Mesenchymal stem cell (in vitro differentiated cells and primary cell): Measurements from ENCODE around the gene SLC27A2.
A peak's percentile ranks its signal among the peaks of the same experiment; 100 is the strongest.

Experiments used
- DNase-seq: peaks from one replicate; pipeline ENCODE4 v3.0.0-alpha.2; 2013
- H2AFZ ChIP-seq: one replicate; pipeline ENCODE4 v1.6.1; 2013; ENCODE audit warnings: low read depth, mild to moderate bottlenecking, control low read depth, inconsistent platforms, low read length, moderate library complexity
- H2AK5ac ChIP-seq: 2 replicates; pipeline ENCODE4 v1.6.1; 2013; ENCODE audit warnings: low read length, moderate library complexity, mild to moderate bottlenecking, inconsistent platforms; ENCODE audit not compliant: severe bottlenecking
- H2BK120ac ChIP-seq: one replicate; pipeline ENCODE4 v1.6.1; 2013; ENCODE audit warnings: low read depth, mild to moderate bottlenecking, inconsistent platforms, low read length, moderate library complexity
- H2BK12ac ChIP-seq, 2 experiments: one replicate each; pipeline ENCODE4 v1.6.1; 2013; ENCODE audit warnings: inconsistent platforms in 2 of 2, low read length in 2 of 2, mild to moderate bottlenecking in 2 of 2, moderate library complexity in 2 of 2, control low read depth in 1 of 2
- H2BK15ac ChIP-seq: one replicate; pipeline ENCODE4 v1.6.1; 2013; ENCODE audit warnings: mild to moderate bottlenecking, low read depth, inconsistent platforms; ENCODE audit not compliant: poor library complexity, severe bottlenecking
- H2BK5ac ChIP-seq: 2 replicates; pipeline ENCODE4 v1.6.1; 2013; ENCODE audit warnings: low read depth, mild to moderate bottlenecking, low read length, control low read depth, inconsistent platforms; ENCODE audit not compliant: poor library complexity, severe bottlenecking
- H3K14ac ChIP-seq, 2 experiments: one replicate each; pipeline ENCODE4 v1.6.1; 2013; ENCODE audit warnings: inconsistent platforms in 2 of 2, low read length in 2 of 2, control low read depth in 1 of 2, mild to moderate bottlenecking in 1 of 2, moderate library complexity in 1 of 2
- H3K18ac ChIP-seq, 2 experiments: one replicate each; pipeline ENCODE4 v1.6.1; 2013; ENCODE audit warnings: inconsistent platforms in 2 of 2, low read length in 2 of 2, control low read depth in 1 of 2, low read depth in 1 of 2, mild to moderate bottlenecking in 1 of 2
- H3K23ac ChIP-seq, 2 experiments: one replicate each; pipeline ENCODE4 v1.6.1; 2013; ENCODE audit warnings: inconsistent platforms in 2 of 2, low read length in 2 of 2, mild to moderate bottlenecking in 2 of 2, moderate library complexity in 2 of 2, control low read depth in 1 of 2
- H3K27ac ChIP-seq: 2 replicates; pipeline ENCODE4 v1.5.1; 2013; ENCODE audit warnings: mild to moderate bottlenecking, moderate library complexity, low read length, control low read depth, inconsistent platforms; ENCODE audit not compliant: poor library complexity, severe bottlenecking
- H3K27me3 ChIP-seq, 2 experiments: 2 replicates each; pipeline versions ENCODE4 v1.6.1 to v1.7.0; 2013; ENCODE audit warnings: low read length in 2 of 2, mild to moderate bottlenecking in 2 of 2, moderate library complexity in 2 of 2, control low read depth in 1 of 2, inconsistent platforms in 1 of 2; ENCODE audit not compliant: control insufficient read depth in 1 of 2, insufficient read depth in 1 of 2
- H3K36me3 ChIP-seq, 2 experiments: 2 replicates each; pipeline versions ENCODE4 v1.6.1 to v1.7.0; 2013; ENCODE audit warnings: low read length in 2 of 2, control low read depth in 1 of 2, inconsistent platforms in 1 of 2, low read depth in 1 of 2, mild to moderate bottlenecking in 1 of 2; ENCODE audit not compliant: insufficient read depth in 2 of 2, control insufficient read depth in 1 of 2
- H3K4ac ChIP-seq, 2 experiments: one replicate each; pipeline ENCODE4 v1.6.1; 2013; ENCODE audit warnings: inconsistent platforms in 2 of 2, low read length in 2 of 2, mild to moderate bottlenecking in 2 of 2, moderate library complexity in 2 of 2, control low read depth in 1 of 2, low read depth in 1 of 2
- H3K4me1 ChIP-seq: 2 replicates; pipeline ENCODE4 v1.6.1; 2013; ENCODE audit warnings: low read depth, low read length, control low read depth; ENCODE audit not compliant: control insufficient read depth, insufficient read depth
- H3K4me2 ChIP-seq: 2 replicates; pipeline ENCODE4 v1.6.1; 2013; ENCODE audit warnings: low read length, mild to moderate bottlenecking, inconsistent platforms; ENCODE audit not compliant: poor library complexity, severe bottlenecking
- H3K4me3 ChIP-seq, 2 experiments: 2 replicates each; pipeline versions ENCODE4 v1.5.1 to v1.7.0; 2013; ENCODE audit warnings: low read length in 2 of 2, mild to moderate bottlenecking in 2 of 2, control low read depth in 1 of 2, low read depth in 1 of 2; ENCODE audit not compliant: insufficient read depth in 1 of 2
- H3K79me1 ChIP-seq: replicated peaks from 2 replicates; pipeline ENCODE4 v1.6.1; 2013; ENCODE audit warnings: mild to moderate bottlenecking, control low read depth, low read length, inconsistent platforms; ENCODE audit not compliant: poor library complexity, severe bottlenecking
- H3K9ac ChIP-seq: 2 replicates; pipeline ENCODE4 v1.7.0; 2013; ENCODE audit warnings: mild to moderate bottlenecking, low read length, moderate library complexity
- H3K9me3 ChIP-seq: 2 replicates; pipeline ENCODE4 v1.7.0; 2013; ENCODE audit warnings: mild to moderate bottlenecking, low read length; ENCODE audit not compliant: control insufficient read depth
- H4K8ac ChIP-seq: one replicate; pipeline ENCODE4 v1.6.1; 2013; ENCODE audit warnings: inconsistent platforms, mild to moderate bottlenecking, low read length, moderate library complexity
- H4K91ac ChIP-seq: one replicate; pipeline ENCODE4 v1.6.1; 2013; ENCODE audit warnings: mild to moderate bottlenecking, low read length, inconsistent platforms
- WGBS: methylation state at CpG from one replicate; pipeline ENCODE4 v1.1.7; 2013; ENCODE audit warnings: mixed read lengths; 5-methylcytosine and 5-hydroxymethylcytosine counted together

Gene SLC27A2

GRCh38 chr15:50232791-50233190 is 50.8 kb downstream of the SLC27A2 start:
- no peak overlapping the region for H2AK5ac ChIP-seq
- no peak overlapping the region for H2BK120ac ChIP-seq
- H3K9ac ChIP-seq, result no peak overlapping the region
- H3K4ac ChIP-seq, result no peak overlapping the region
- H3K36me3 ChIP-seq, result no peaks in the 10 kb centered on the region
- H3K4me3 ChIP-seq, result no peak overlapping the region
- no peak overlapping the region for H4K91ac ChIP-seq
- no peak overlapping the region for H3K23ac ChIP-seq
- no peak overlapping the region for H3K4me2 ChIP-seq
- H3K27ac ChIP-seq, result no peak overlapping the region
- H2BK12ac ChIP-seq, result no peak overlapping the region
- H3K14ac ChIP-seq, result no peak overlapping the region
- no peak overlapping the region for H2AFZ ChIP-seq
- H2BK5ac ChIP-seq, result no peak overlapping the region
- no CpG with 5 or more reads among the region's 2 CpGs for WGBS
- no peak overlapping the region for H3K18ac ChIP-seq
- H3K79me1 ChIP-seq, result no peaks in the 10 kb centered on the region
- H3K27me3 ChIP-seq, result no peaks in the 10 kb centered on the region
- no peak for DNase-seq
- no peak overlapping the region for H2BK15ac ChIP-seq
- H3K9me3 ChIP-seq, result no peaks in the 10 kb centered on the region
- peak overlapping the region; percentile 2 for H4K8ac ChIP-seq
- no peaks in the 10 kb centered on the region for H3K4me1 ChIP-seq

GRCh38 chr15:50233192-50233736 is 51.3 kb downstream of the SLC27A2 start:
- no peaks in the 10 kb centered on the region for H3K79me1 ChIP-seq
- no peak overlapping the region for H2AK5ac ChIP-seq
- H3K18ac ChIP-seq, result no peak overlapping the region
- H4K8ac ChIP-seq, result no peak overlapping the region
- DNase-seq, result no peak
- no peak overlapping the region for H2BK120ac ChIP-seq
- H2AFZ ChIP-seq, result no peak overlapping the region
- no peaks in the 10 kb centered on the region for H3K36me3 ChIP-seq
- no peak overlapping the region for H2BK15ac ChIP-seq
- no peak overlapping the region for H2BK12ac ChIP-seq
- H2BK5ac ChIP-seq, result no peak overlapping the region
- no peak overlapping the region for H3K4ac ChIP-seq
- no peak overlapping the region for H4K91ac ChIP-seq
- no peak overlapping the region for H3K14ac ChIP-seq
- H3K4me2 ChIP-seq, result no peak overlapping the region
- no peak overlapping the region for H3K27ac ChIP-seq
- H3K9ac ChIP-seq, result no peak overlapping the region
- H3K4me3 ChIP-seq, result no peak overlapping the region
- no peaks in the 10 kb centered on the region for H3K9me3 ChIP-seq
- H3K23ac ChIP-seq, result no peak overlapping the region
- no peaks in the 10 kb centered on the region for H3K27me3 ChIP-seq
- H3K4me1 ChIP-seq, result no peaks in the 10 kb centered on the region

DNA sequence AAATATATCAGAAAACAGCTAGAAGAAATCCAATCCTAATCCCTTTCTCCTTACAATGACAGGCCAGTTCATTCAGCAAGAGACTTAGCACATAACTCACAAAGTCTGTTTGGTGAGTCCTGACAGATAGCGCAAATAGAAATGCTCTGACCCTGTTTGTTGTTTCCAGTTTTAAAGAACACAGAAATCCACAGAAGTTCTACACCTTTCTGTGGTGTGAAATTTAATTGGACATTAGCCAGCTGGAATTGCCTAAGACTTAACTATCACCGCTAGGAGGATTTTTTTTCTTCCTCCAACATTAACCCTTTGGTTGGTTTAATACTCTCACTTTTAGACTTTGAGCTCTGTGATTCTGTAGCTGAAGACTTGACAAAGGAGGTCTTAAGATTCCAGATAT is 52.8 kb downstream of the SLC27A2 start:
- H3K4me2 ChIP-seq, result no peak overlapping the region
- no peaks in the 10 kb centered on the region for H3K27me3 ChIP-seq
- H3K36me3 ChIP-seq, result no peaks in the 10 kb centered on the region
- no peak overlapping the region for H3K4ac ChIP-seq
- H3K79me1 ChIP-seq, result no peaks in the 10 kb centered on the region
- no peaks in the 10 kb centered on the region for H3K4me1 ChIP-seq
- H3K14ac ChIP-seq, result no peak overlapping the region
- no peak overlapping the region for H2BK5ac ChIP-seq
- H2BK12ac ChIP-seq, result no peak overlapping the region
- no peak overlapping the region for H3K23ac ChIP-seq
- no peak overlapping the region for H2BK120ac ChIP-seq
- no peak overlapping the region for H3K9ac ChIP-seq
- H2AK5ac ChIP-seq, result no peak overlapping the region
- peak; percentile 24 for DNase-seq
- no peak overlapping the region for H2AFZ ChIP-seq
- no peak overlapping the region for H3K4me3 ChIP-seq
- WGBS, result 100% methylated on average over 1 of the region's 2 CpGs
- no peak overlapping the region for H3K18ac ChIP-seq
- H2BK15ac ChIP-seq, result no peak overlapping the region
- no peak overlapping the region for H4K8ac ChIP-seq
- no peak overlapping the region for H4K91ac ChIP-seq
- no peaks in the 10 kb centered on the region for H3K9me3 ChIP-seq
- H3K27ac ChIP-seq, result no peak overlapping the region

DNA sequence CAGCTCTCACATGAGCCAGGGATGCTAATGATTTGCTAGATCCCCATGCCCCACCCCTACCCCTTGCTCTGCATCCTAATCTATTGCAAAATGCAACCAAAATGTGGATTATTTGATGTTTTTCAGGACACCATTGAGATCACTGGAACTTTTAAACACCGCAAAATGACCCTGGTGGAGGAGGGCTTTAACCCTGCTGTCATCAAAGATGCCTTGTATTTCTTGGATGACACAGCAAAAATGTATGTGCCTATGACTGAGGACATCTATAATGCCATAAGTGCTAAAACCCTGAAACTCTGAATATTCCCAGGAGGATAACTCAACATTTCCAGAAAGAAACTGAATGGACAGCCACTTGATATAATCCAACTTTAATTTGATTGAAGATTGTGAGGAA is 53.8 kb downstream of the SLC27A2 start:
- WGBS, result 69% methylated on average over 1 of the region's 1 CpG
- no peak overlapping the region for H3K14ac ChIP-seq
- no peaks in the 10 kb centered on the region for H3K4me1 ChIP-seq
- no peak overlapping the region for H2BK120ac ChIP-seq
- no peak overlapping the region for H3K9ac ChIP-seq
- no peak overlapping the region for H2BK12ac ChIP-seq
- no peak overlapping the region for H4K8ac ChIP-seq
- no peak overlapping the region for H3K23ac ChIP-seq
- H3K79me1 ChIP-seq, result no peaks in the 10 kb centered on the region
- no peaks in the 10 kb centered on the region for H3K9me3 ChIP-seq
- no peak overlapping the region for H3K4ac ChIP-seq
- H3K36me3 ChIP-seq, result no peaks in the 10 kb centered on the region
- peak; percentile 9 for DNase-seq
- no peak overlapping the region for H3K18ac ChIP-seq
- H2AFZ ChIP-seq, result no peak overlapping the region
- no peak overlapping the region for H4K91ac ChIP-seq
- H2BK5ac ChIP-seq, result no peak overlapping the region
- no peak overlapping the region for H3K27ac ChIP-seq
- H2BK15ac ChIP-seq, result no peak overlapping the region
- no peak overlapping the region for H3K4me2 ChIP-seq
- no peak overlapping the region for H2AK5ac ChIP-seq
- H3K27me3 ChIP-seq, result no peaks in the 10 kb centered on the region
- no peak overlapping the region for H3K4me3 ChIP-seq
